Neuronal stem cell (in vitro differentiated cells): ENCODE results near the gene BARX1. TPM values are rescaled to one million over a fixed set of nuclear protein-coding genes. Genes with fewer than 3 reads are reported as not detected.
A peak's percentile ranks its signal among the peaks of the same experiment; 100 is the strongest.

Source experiments
- DNase-seq: peaks from one replicate; pipeline ENCODE4 v3.0.0-alpha.2; 2013; ENCODE audit warnings: low spot score
- H2AFZ ChIP-seq: one replicate; pipeline ENCODE4 v1.6.1; 2013; ENCODE audit warnings: mild to moderate bottlenecking, low read length, inconsistent platforms
- H2AK5ac ChIP-seq: 2 replicates; pipeline ENCODE4 v1.6.1; 2013; ENCODE audit warnings: low read depth, mild to moderate bottlenecking, inconsistent platforms, low read length, moderate library complexity, mixed read lengths
- H2BK120ac ChIP-seq: 2 replicates; pipeline ENCODE4 v1.6.1; 2013; ENCODE audit warnings: low read depth, mild to moderate bottlenecking, inconsistent platforms, low read length, moderate library complexity, mixed read lengths
- H2BK12ac ChIP-seq: one replicate; pipeline ENCODE4 v1.6.1; 2013; ENCODE audit warnings: low read length, inconsistent platforms
- H2BK15ac ChIP-seq: 2 replicates; pipeline ENCODE4 v1.6.1; 2013; ENCODE audit warnings: mild to moderate bottlenecking, low read length, inconsistent platforms, mixed read lengths
- H2BK5ac ChIP-seq: one replicate; pipeline ENCODE4 v1.6.1; 2013; ENCODE audit warnings: inconsistent platforms, mild to moderate bottlenecking, low read length, moderate library complexity
- H3K14ac ChIP-seq: one replicate; pipeline ENCODE4 v1.6.1; 2013; ENCODE audit warnings: low read length, inconsistent platforms
- H3K18ac ChIP-seq: 2 replicates; pipeline ENCODE4 v1.6.1; 2013; ENCODE audit warnings: low read length, inconsistent platforms
- H3K23ac ChIP-seq: 2 replicates; pipeline ENCODE4 v1.6.1; 2013; ENCODE audit warnings: low read depth, mild to moderate bottlenecking, mixed read lengths, low read length, inconsistent platforms; ENCODE audit not compliant: poor library complexity
- H3K27ac ChIP-seq: replicated peaks from 3 replicates; pipeline ENCODE4 v1.5.1; 2013; ENCODE audit warnings: low read length, inconsistent platforms
- H3K27me3 ChIP-seq, 3 experiments: 2 replicates each; pipeline ENCODE4 v1.6.1; 2013; ENCODE audit warnings: low read length in 3 of 3, mild to moderate bottlenecking in 2 of 3, inconsistent platforms in 1 of 3, low read depth in 1 of 3, mixed read lengths in 1 of 3, moderate library complexity in 1 of 3; ENCODE audit not compliant: control insufficient read depth in 3 of 3, insufficient read depth in 3 of 3
- H3K36me3 ChIP-seq, 2 donors: replicated peaks in 1 of 2; 2 replicates each; pipeline ENCODE4 v1.6.1; 2013; ENCODE audit warnings: low read length in 2 of 2; ENCODE audit not compliant: control insufficient read depth in 2 of 2, insufficient read depth in 2 of 2
- H3K4ac ChIP-seq: 2 replicates; pipeline ENCODE4 v1.6.1; 2013; ENCODE audit warnings: inconsistent platforms, mild to moderate bottlenecking, low read length, moderate library complexity
- H3K4me1 ChIP-seq, 2 donors: 1 replicate in 1 of 2; 2 replicates in 1 of 2; pipeline ENCODE4 v1.6.1; 2013; ENCODE audit warnings: low read length in 2 of 2, low read depth in 1 of 2; ENCODE audit not compliant: control insufficient read depth in 2 of 2, insufficient read depth in 1 of 2
- H3K4me2 ChIP-seq: one replicate; pipeline ENCODE4 v1.6.1; 2013; ENCODE audit warnings: mild to moderate bottlenecking, low read length, inconsistent platforms; ENCODE audit not compliant: insufficient read depth, poor library complexity, severe bottlenecking
- H3K4me3 ChIP-seq, 2 donors: 2 replicates each; pipeline ENCODE4 v1.5.1; 2013; ENCODE audit warnings: low read length in 2 of 2, mild to moderate bottlenecking in 2 of 2, inconsistent platforms in 1 of 2, moderate library complexity in 1 of 2
- H3K79me1 ChIP-seq: one replicate; pipeline ENCODE4 v1.6.1; 2013; ENCODE audit warnings: low read depth, mild to moderate bottlenecking, inconsistent platforms, low read length, moderate library complexity
- H3K9ac ChIP-seq: one replicate; pipeline ENCODE4 v1.6.1; 2013; ENCODE audit warnings: mild to moderate bottlenecking, low read depth, low read length, inconsistent platforms; ENCODE audit not compliant: poor library complexity
- H3K9me3 ChIP-seq, 2 donors: replicated peaks in 1 of 2; 2 replicates each; pipeline versions ENCODE3 to v1.6.1; 2013; ENCODE audit warnings: low read length in 2 of 2, mild to moderate bottlenecking in 2 of 2, inconsistent platforms in 1 of 2, low read depth in 1 of 2, mixed read lengths in 1 of 2, moderate library complexity in 1 of 2; ENCODE audit not compliant: control insufficient read depth in 2 of 2, insufficient read depth in 1 of 2
- H4K8ac ChIP-seq: one replicate; pipeline ENCODE4 v1.6.1; 2013; ENCODE audit warnings: low read depth, mild to moderate bottlenecking, inconsistent platforms, low read length, moderate library complexity
- H4K91ac ChIP-seq: one replicate; pipeline ENCODE4 v1.6.1; 2013; ENCODE audit warnings: low read length, low read depth, mild to moderate bottlenecking, inconsistent platforms; ENCODE audit not compliant: poor library complexity
- WGBS, 2 donors: extraction: QIAGEN DNeasy Blood & Tissue Kit; methylation state at CpG; one replicate each; pipeline ENCODE4 v1.1.7; 2013; ENCODE audit warnings: missing lambda C conversion rate in 2 of 2, mixed read lengths in 1 of 2; ENCODE audit not compliant: insufficient read length in 2 of 2, insufficient replicate concordance in 1 of 2; ENCODE audit errors: extremely low coverage in 2 of 2; 5-methylcytosine and 5-hydroxymethylcytosine counted together
- polyA plus RNA-seq, 2 experiments: library from polyadenylated mRNA; stranded (reverse); fragments of 200-250 nt; gene quantifications; one replicate each; pipeline ENCODE4 v1.2.3, GENCODE V29; 2013

Gene BARX1, protein sequence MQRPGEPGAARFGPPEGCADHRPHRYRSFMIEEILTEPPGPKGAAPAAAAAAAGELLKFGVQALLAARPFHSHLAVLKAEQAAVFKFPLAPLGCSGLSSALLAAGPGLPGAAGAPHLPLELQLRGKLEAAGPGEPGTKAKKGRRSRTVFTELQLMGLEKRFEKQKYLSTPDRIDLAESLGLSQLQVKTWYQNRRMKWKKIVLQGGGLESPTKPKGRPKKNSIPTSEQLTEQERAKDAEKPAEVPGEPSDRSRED
- polyA plus RNA-seq (2013, experiment 1 of 2), result 2.4 TPM
- 2.4 TPM for polyA plus RNA-seq (2013, experiment 2 of 2)

DNA sequence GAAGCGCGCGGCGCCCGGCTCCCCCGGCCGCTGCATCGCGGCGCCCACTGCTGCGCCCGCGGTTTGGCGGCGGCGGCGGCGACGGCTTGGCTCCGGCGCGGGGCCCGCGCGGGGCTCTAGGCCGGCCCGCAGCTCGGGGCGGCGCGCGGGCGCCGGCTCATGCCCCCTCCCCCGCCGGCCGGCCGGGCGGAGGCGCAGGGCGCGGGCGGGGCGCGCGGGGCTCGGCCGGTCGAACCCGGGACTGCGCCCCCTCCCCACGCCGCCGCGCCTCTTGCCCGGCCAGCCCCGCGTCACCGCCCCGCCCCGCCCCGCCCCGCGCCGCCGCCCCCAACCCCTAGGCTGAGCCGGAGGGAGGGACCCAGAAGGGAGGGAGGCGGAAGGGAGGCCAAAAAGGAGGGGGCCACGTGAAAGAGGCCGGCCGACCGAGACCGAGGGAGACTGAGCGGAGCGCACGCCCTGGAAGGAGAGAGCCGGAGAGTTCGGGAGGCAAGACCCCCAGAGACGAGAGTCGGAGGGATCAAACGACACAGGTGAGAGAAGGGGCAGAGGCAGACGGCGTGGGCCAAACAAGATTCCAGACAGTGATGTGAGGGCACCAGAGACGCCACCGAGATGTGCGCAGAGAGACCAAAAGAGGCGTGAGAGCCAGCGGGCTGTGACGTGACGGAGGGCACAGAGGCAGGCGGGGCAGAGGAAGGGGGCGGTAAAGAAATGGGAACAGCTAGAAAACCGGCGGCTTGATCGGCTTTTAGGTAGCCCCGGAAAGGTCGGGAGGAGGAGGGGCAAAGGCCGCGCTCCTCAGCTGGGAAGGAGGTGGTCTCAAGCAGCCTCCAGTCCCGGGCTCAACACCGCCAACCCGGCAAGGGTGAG is at the start of gene BARX1:
BARX1 (minus strand) TSS at position 245 of the 870 bp plus-strand sequence; CDS start at position 36, 209 bp downstream.
- no peak within 1 kb of the TSS for H3K27ac ChIP-seq
- H4K91ac ChIP-seq, result no peak within 1 kb of the TSS
- H2BK120ac ChIP-seq, result no peak within 1 kb of the TSS
- peaks cover 4% of the 10 kb centered on the region for H3K79me1 ChIP-seq
- peaks cover 9% of the 10 kb centered on the region in 2 donors for H3K9me3 ChIP-seq
- peak within 1 kb of the TSS; percentile 30 to 74 for H3K4me3 ChIP-seq
- peaks cover 90 to 98% (median 97%) of the 10 kb centered on the region in 3 experiments for H3K27me3 ChIP-seq
- peak within 1 kb of the TSS; percentile 39 for H3K14ac ChIP-seq
- H2BK12ac ChIP-seq, result no peak within 1 kb of the TSS
- peaks cover 5 to 6% of the 10 kb centered on the region in 2 donors for H3K4me1 ChIP-seq
- H2BK15ac ChIP-seq, result peak within 1 kb of the TSS; percentile 41
- no peak within 1 kb of the TSS for H4K8ac ChIP-seq
- DNase-seq, result no peak
- H3K4ac ChIP-seq, result peak within 1 kb of the TSS; percentile 10
- H3K18ac ChIP-seq, result peak within 1 kb of the TSS; percentile 90
- no peaks in the 10 kb centered on the region for H3K36me3 ChIP-seq
- H3K4me2 ChIP-seq, result peak within 1 kb of the TSS; percentile 91
- H3K23ac ChIP-seq, result peak within 1 kb of the TSS; percentile 25
- no peak within 1 kb of the TSS for H2BK5ac ChIP-seq
- H2AFZ ChIP-seq, result peak within 1 kb of the TSS; percentile 80
- peak within 1 kb of the TSS; percentile 82 for H2AK5ac ChIP-seq
- H3K9ac ChIP-seq, result peak within 1 kb of the TSS; percentile 71
- WGBS, 2 donors, result no CpG with 5 or more reads among the region's 102 CpGs

DNA sequence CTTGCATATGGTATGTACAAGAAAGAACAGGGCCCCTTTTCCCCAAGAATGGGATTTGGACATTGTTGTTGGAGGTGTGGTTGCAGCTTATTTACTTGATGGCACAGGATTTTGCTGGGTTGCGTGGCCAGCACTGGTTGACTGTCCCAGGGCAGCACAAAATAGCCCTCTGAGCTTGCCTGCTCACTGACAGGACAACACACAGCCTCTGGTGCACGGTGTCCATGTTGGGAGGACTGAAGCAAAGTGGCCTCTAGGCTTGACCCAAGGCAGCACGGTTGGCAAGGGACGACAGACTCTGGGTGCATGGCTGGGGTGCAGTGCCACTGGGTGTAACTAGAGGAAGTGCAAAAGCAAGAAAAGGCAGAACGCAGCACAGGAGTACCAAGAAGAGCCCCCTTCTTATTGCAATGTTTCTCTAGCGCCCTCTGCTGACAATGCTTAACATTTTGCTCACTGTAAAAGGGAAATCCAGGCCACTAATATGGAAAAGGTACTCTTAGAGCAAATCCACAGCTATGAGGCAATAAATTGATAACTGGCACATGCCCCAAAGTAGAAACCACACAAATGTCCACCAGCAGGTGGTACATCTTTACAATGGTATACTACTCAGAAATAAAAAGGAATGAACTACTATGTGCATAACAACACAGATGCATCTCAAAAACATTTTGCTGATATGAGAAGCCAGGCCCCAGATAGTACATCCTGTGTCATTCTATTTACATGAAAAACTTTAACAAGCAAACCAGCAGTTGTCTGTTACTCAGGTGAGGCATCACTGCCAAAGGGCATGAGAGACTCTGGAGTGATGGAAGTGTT is 47.4 kb upstream of the BARX1 start:
- no CpG with 5 or more reads among the region's 6 CpGs for WGBS, 2 donors
- peak overlapping the region; percentile 61 for H2AFZ ChIP-seq
- H2AK5ac ChIP-seq, result no peak overlapping the region
- no peak overlapping the region for H3K27ac ChIP-seq
- no peak overlapping the region for H3K4ac ChIP-seq
- no peak overlapping the region for H2BK15ac ChIP-seq
- no peaks in the 10 kb centered on the region for H3K79me1 ChIP-seq
- no peak overlapping the region for H4K91ac ChIP-seq
- peak; percentile 69 for DNase-seq
- H3K36me3 ChIP-seq, result no peaks in the 10 kb centered on the region
- H3K9me3 ChIP-seq, result no peaks in the 10 kb centered on the region
- H3K4me3 ChIP-seq, result no peak overlapping the region
- H3K27me3 ChIP-seq, result no peaks in the 10 kb centered on the region
- no peak overlapping the region for H2BK120ac ChIP-seq
- H3K18ac ChIP-seq, result no peak overlapping the region
- no peak overlapping the region for H2BK5ac ChIP-seq
- H2BK12ac ChIP-seq, result no peak overlapping the region
- no peak overlapping the region for H3K23ac ChIP-seq
- H4K8ac ChIP-seq, result no peak overlapping the region
- H3K9ac ChIP-seq, result no peak overlapping the region
- no peak overlapping the region for H3K14ac ChIP-seq
- H3K4me1 ChIP-seq, result peaks cover 0 to 2% of the 10 kb centered on the region in 2 donors
- no peak overlapping the region for H3K4me2 ChIP-seq

DNA sequence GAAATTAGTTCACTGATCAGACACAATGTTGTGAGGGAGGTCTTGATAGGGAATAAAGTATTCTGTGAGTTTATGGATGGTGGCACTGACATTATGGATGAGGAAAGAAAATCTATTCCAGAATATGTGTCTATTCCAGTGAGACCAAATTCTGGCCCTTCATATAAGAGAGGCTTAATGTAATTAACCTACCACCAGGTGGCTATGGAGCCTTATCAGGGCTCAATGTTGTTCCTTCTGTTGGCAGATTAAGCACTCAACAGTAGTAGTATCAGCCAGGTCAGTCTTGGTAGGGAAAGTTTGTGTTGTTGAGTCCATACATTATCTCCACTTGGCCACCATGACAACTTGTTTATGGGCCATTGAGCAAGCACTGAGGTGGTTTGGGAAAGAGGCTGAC is 41.7 kb upstream of the BARX1 start:
- no peak overlapping the region for H3K4me3 ChIP-seq
- no peaks in the 10 kb centered on the region for H3K36me3 ChIP-seq
- no peaks in the 10 kb centered on the region for H3K4me1 ChIP-seq
- no peaks in the 10 kb centered on the region for H3K79me1 ChIP-seq
- H2BK12ac ChIP-seq, result no peak overlapping the region
- H2BK5ac ChIP-seq, result no peak overlapping the region
- no peak for DNase-seq
- H3K9ac ChIP-seq, result no peak overlapping the region
- H3K9me3 ChIP-seq, result no peaks in the 10 kb centered on the region
- H3K18ac ChIP-seq, result no peak overlapping the region
- peaks cover 0 to 4% (median 0%) of the 10 kb centered on the region in 3 experiments for H3K27me3 ChIP-seq
- no peak overlapping the region for H4K8ac ChIP-seq
- H2AFZ ChIP-seq, result no peak overlapping the region
- no peak overlapping the region for H3K14ac ChIP-seq
- H4K91ac ChIP-seq, result no peak overlapping the region
- no peak overlapping the region for H2BK15ac ChIP-seq
- no peak overlapping the region for H3K27ac ChIP-seq
- no peak overlapping the region for H3K4ac ChIP-seq
- no peak overlapping the region for H3K4me2 ChIP-seq
- no peak overlapping the region for H3K23ac ChIP-seq
- no peak overlapping the region for H2BK120ac ChIP-seq
- no peak overlapping the region for H2AK5ac ChIP-seq
